T-helper 1 cell treated with Interleukin-12 subunit alpha and Interleukin-12 subunit beta and Interleukin-4 antibody, amounts not matched to agents 30 μg/mL and 1 μg/mL, for 36 hours (primary cell): ENCODE data around the gene TRUB1.
"Not testable (repeated sequence)": the region's sequence is repeated elsewhere in the genome, so short reads cannot be mapped to it uniquely, and the experiment has no call there.

Experiments used
- H3K27ac Mint-ChIP-seq: one replicate; pipeline ENCODE4 v1.8.0; 2021; ENCODE audit warnings: mild to moderate bottlenecking, mixed read lengths
- H3K27me3 Mint-ChIP-seq: one replicate; pipeline ENCODE4 v1.8.0; 2021; ENCODE audit warnings: low read depth, mixed read lengths
- H3K36me3 Mint-ChIP-seq: one replicate; pipeline ENCODE4 v1.8.0; 2021; ENCODE audit warnings: low read depth, mixed read lengths
- H3K4me1 Mint-ChIP-seq: one replicate; pipeline ENCODE4 v1.8.0; 2021; ENCODE audit warnings: low read depth, mixed read lengths
- H3K4me3 Mint-ChIP-seq: one replicate; pipeline ENCODE4 v1.8.0; 2021; ENCODE audit warnings: mild to moderate bottlenecking, moderate library complexity, mixed read lengths
- H3K9me3 Mint-ChIP-seq: one replicate; pipeline ENCODE4 v1.8.0; 2021; ENCODE audit warnings: mixed read lengths

TRUB1 gene

GRCh38 chr10:114933995-114934394 is 4.0 kb upstream of the TRUB1 start:
- not testable (repeated sequence) for H3K27me3 Mint-ChIP-seq, H3K27ac Mint-ChIP-seq, H3K4me1 Mint-ChIP-seq, H3K4me3 Mint-ChIP-seq, H3K36me3 Mint-ChIP-seq, H3K9me3 Mint-ChIP-seq

- Mint-ChIP-seq H3K9me3 (no peaks in the 10 kb centered on the region), H3K4me3 (peak overlapping the region; percentile 94), H3K27me3 (no peaks in the 10 kb centered on the region), H3K4me1 (peaks cover 17% of the 10 kb centered on the region), H3K27ac (peak overlapping the region; percentile 89), H3K36me3 (peaks cover 7% of the 10 kb centered on the region)
These were observed 830 bp downstream of the TRUB1 start for GRCh38 chr10:114938856-114939193.

- Mint-ChIP-seq H3K9me3 (no peaks in the 10 kb centered on the region), H3K27me3 (no peaks in the 10 kb centered on the region), H3K27ac (no peak overlapping the region), H3K36me3 (peaks cover 19% of the 10 kb centered on the region), H3K4me1 (peaks cover 17% of the 10 kb centered on the region), H3K4me3 (no peak overlapping the region)
These were observed 2.7 kb downstream of the TRUB1 start for GRCh38 chr10:114940735-114941134.

DNA sequence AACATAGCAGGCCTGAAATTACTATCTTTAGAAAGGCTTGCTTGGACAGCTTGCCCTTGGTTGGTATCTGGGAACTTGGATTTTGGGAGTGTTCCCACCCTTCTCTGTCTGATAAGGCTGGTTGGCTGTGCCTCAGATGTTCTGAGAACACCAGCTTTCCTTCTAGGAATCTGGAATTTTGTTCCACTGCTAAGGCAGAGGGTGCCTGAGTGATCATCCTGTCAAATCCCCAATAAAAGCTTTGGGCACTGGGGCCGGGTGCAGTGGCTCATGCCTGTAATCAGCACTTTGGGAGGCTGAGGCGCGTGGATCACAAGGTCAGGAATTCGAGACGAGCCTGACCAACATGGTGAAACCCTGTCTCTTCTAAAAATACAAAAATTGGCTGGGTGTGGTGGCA is 5.0 kb downstream of the TRUB1 start:
- H3K27ac Mint-ChIP-seq = no peak overlapping the region

GRCh38 chr10:114953047-114953446 is 15.1 kb downstream of the TRUB1 start:
- Mint-ChIP-seq H3K27me3 (no peaks in the 10 kb centered on the region), H3K4me3 (no peak overlapping the region), H3K9me3 (no peaks in the 10 kb centered on the region), H3K4me1 (peaks cover 18% of the 10 kb centered on the region), H3K27ac (no peak overlapping the region), H3K36me3 (peaks cover 26% of the 10 kb centered on the region)

More for the DNA sequence above, 5.0 kb downstream of the TRUB1 start:
- H3K4me3 Mint-ChIP-seq = no peak overlapping the region
- no peaks in the 10 kb centered on the region for H3K27me3 Mint-ChIP-seq
- H3K4me1 Mint-ChIP-seq = peaks cover 17% of the 10 kb centered on the region
- peaks cover 20% of the 10 kb centered on the region for H3K36me3 Mint-ChIP-seq
- no peaks in the 10 kb centered on the region for H3K9me3 Mint-ChIP-seq

DNA sequence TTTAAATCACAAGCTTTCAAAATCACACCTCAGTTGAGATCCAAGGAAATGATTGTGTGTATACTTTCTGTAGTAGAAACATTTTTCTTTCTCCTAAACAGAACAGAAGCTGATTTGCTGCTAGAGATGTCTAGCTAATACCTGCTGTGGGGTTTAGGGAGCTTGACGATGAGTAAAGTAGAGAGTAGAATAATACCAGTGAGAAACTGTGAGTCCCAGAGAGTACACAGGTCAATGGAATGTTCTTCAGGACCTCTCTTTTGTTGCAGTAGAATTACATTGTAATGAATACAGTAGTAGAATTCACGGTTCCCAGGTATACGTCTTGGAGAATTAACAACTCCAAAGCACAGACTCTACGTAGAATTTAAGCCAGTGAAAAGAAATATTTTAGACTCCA is 18.0 kb downstream of the TRUB1 start:
- Mint-ChIP-seq H3K36me3 (peaks cover 15% of the 10 kb centered on the region), H3K27me3 (no peaks in the 10 kb centered on the region)

DNA sequence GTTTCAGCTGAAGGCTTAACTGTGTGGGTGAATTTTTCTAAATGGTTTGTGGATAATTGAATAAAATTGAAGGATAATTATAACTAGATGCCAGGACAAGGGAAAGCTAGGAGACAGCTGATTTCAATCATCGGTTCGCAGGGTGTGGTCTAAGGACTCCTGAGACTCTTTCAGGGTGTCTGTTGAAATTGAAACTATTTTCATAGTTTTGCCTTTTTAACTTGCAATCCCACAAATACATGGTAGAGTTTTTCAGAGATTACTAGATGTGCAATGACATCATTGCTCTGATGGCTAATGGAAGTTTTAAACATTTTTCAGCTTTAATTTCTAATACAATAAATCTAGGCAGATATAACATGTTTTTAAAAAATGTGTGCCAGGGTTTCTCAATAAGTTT is 18.5 kb downstream of the TRUB1 start:
- peaks cover 16% of the 10 kb centered on the region for H3K36me3 Mint-ChIP-seq
- peaks cover 15% of the 10 kb centered on the region for H3K4me1 Mint-ChIP-seq
- no peaks in the 10 kb centered on the region for H3K27me3 Mint-ChIP-seq
- no peak overlapping the region for H3K4me3 Mint-ChIP-seq
- peak overlapping the region; percentile 21 for H3K27ac Mint-ChIP-seq
- no peaks in the 10 kb centered on the region for H3K9me3 Mint-ChIP-seq

More for the DNA sequence above, 18.0 kb downstream of the TRUB1 start:
- Mint-ChIP-seq H3K4me1 (peaks cover 15% of the 10 kb centered on the region), H3K27ac (no peak overlapping the region), H3K9me3 (no peaks in the 10 kb centered on the region), H3K4me3 (no peak overlapping the region)

GRCh38 chr10:114957122-114957521 is 19.1 kb downstream of the TRUB1 start:
- H3K27ac Mint-ChIP-seq = no peak overlapping the region
- H3K9me3 Mint-ChIP-seq = no peaks in the 10 kb centered on the region
- H3K36me3 Mint-ChIP-seq = peaks cover 14% of the 10 kb centered on the region
- no peak overlapping the region for H3K4me3 Mint-ChIP-seq
- H3K4me1 Mint-ChIP-seq = peaks cover 15% of the 10 kb centered on the region
- no peaks in the 10 kb centered on the region for H3K27me3 Mint-ChIP-seq

- Mint-ChIP-seq H3K27ac (no peak overlapping the region), H3K27me3 (no peaks in the 10 kb centered on the region), H3K36me3 (peaks cover 15% of the 10 kb centered on the region), H3K4me3 (no peak overlapping the region), H3K9me3 (no peaks in the 10 kb centered on the region), H3K4me1 (peaks cover 15% of the 10 kb centered on the region)
These were observed 19.7 kb downstream of the TRUB1 start for GRCh38 chr10:114957673-114958072.

GRCh38 chr10:114962441-114962840 is 24.4 kb downstream of the TRUB1 start:
- Mint-ChIP-seq H3K27ac (no peak overlapping the region), H3K36me3 (peaks cover 26% of the 10 kb centered on the region), H3K9me3 (no peaks in the 10 kb centered on the region)

GRCh38 chr10:114963908-114964307 is 25.9 kb downstream of the TRUB1 start:
- Mint-ChIP-seq H3K9me3 (no peaks in the 10 kb centered on the region), H3K27me3 (no peaks in the 10 kb centered on the region), H3K4me3 (no peak overlapping the region), H3K27ac (no peak overlapping the region), H3K4me1 (peaks cover 7% of the 10 kb centered on the region), H3K36me3 (peaks cover 24% of the 10 kb centered on the region)

More at GRCh38 chr10:114962441-114962840, 24.4 kb downstream of the TRUB1 start:
- Mint-ChIP-seq H3K4me1 (peaks cover 9% of the 10 kb centered on the region), H3K4me3 (no peak overlapping the region), H3K27me3 (no peaks in the 10 kb centered on the region)

DNA sequence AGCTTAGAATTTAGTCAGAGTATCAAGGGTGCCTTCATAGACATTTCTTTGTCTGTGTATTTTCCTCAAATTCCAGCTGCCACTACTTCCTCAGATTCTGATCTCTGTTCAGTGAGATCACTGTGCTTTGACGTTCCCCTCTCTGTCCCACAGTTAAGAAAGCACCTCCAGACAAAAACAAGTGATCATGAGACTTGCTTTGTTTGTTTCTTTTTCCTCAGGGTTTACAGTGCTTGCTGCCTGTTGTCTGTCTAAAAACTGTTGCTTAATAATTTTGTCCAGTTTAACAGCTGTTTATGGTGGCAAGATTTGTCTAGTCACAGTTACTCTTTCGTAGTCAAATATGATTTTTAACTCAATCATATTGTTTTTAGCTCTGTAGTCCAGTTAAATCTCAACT is 29.1 kb downstream of the TRUB1 start:
- H3K4me1 Mint-ChIP-seq = peaks cover 10% of the 10 kb centered on the region
- no peaks in the 10 kb centered on the region for H3K9me3 Mint-ChIP-seq
- H3K27ac Mint-ChIP-seq = no peak overlapping the region
- peaks cover 18% of the 10 kb centered on the region for H3K36me3 Mint-ChIP-seq
- no peaks in the 10 kb centered on the region for H3K27me3 Mint-ChIP-seq
- no peak overlapping the region for H3K4me3 Mint-ChIP-seq

- no peaks in the 10 kb centered on the region for H3K27me3 Mint-ChIP-seq
- H3K4me3 Mint-ChIP-seq = no peak overlapping the region
- H3K9me3 Mint-ChIP-seq = no peaks in the 10 kb centered on the region
- H3K36me3 Mint-ChIP-seq = peaks cover 12% of the 10 kb centered on the region
- H3K27ac Mint-ChIP-seq = peak overlapping the region; percentile 39
- H3K4me1 Mint-ChIP-seq = peaks cover 10% of the 10 kb centered on the region
These were observed 32.5 kb downstream of the TRUB1 start for GRCh38 chr10:114970515-114970914.

GRCh38 chr10:114973306-114973705 is 35.3 kb downstream of the TRUB1 start:
- Mint-ChIP-seq H3K27ac (no peak overlapping the region), H3K9me3 (no peaks in the 10 kb centered on the region)

DNA sequence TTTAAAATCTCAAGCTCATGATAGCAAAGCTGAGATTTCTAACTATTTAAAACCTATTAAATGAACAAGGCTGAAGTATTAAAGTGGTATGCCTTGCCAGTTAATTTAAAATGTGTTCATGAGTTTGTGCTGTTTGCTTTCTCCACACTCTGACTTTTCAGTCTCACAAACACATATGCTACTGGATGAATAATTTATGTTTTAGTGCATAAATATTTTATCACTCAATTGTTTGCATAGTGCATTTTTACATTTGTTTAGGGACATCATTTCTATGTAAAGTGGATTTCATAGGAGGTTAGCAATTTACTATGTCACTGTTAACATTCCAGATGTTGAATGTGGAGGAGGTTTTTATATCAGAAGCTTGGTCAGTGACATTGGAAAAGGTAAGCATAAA is 36.0 kb downstream of the TRUB1 start:
- no peak overlapping the region for H3K27ac Mint-ChIP-seq
- H3K27me3 Mint-ChIP-seq = no peaks in the 10 kb centered on the region
- no peak overlapping the region for H3K4me3 Mint-ChIP-seq
- peaks cover 10% of the 10 kb centered on the region for H3K36me3 Mint-ChIP-seq
- peaks cover 6% of the 10 kb centered on the region for H3K4me1 Mint-ChIP-seq
- no peaks in the 10 kb centered on the region for H3K9me3 Mint-ChIP-seq

More at GRCh38 chr10:114973306-114973705, 35.3 kb downstream of the TRUB1 start:
- H3K27me3 Mint-ChIP-seq = no peaks in the 10 kb centered on the region
- H3K4me3 Mint-ChIP-seq = no peak overlapping the region
- peaks cover 10% of the 10 kb centered on the region for H3K36me3 Mint-ChIP-seq
- H3K4me1 Mint-ChIP-seq = peaks cover 6% of the 10 kb centered on the region

- Mint-ChIP-seq H3K27me3 (no peaks in the 10 kb centered on the region), H3K36me3 (peaks cover 10% of the 10 kb centered on the region), H3K27ac (no peak overlapping the region), H3K9me3 (no peaks in the 10 kb centered on the region), H3K4me1 (peaks cover 6% of the 10 kb centered on the region), H3K4me3 (no peak overlapping the region)
These were observed 36.6 kb downstream of the TRUB1 start for GRCh38 chr10:114974625-114975024.
